GM12892 (cell line): Measurements from ENCODE around the gene NCOA5.

ENCODE experiments used
- POLR2A ChIP-seq: IDR thresholded peaks from 2 replicates; pipeline ENCODE4 v1.6.1; 2011; ENCODE audit warnings: low read depth, low read length, control low read depth
- POLR2AphosphoS5 ChIP-seq: IDR thresholded peaks from 2 replicates; pipeline ENCODE4 v1.6.1; 2011; ENCODE audit warnings: low read depth, low read length, control low read depth
- TAF1 ChIP-seq: IDR thresholded peaks from 2 replicates; pipeline ENCODE4 v1.6.1; 2011; ENCODE audit warnings: low read depth, mild to moderate bottlenecking, control low read depth, low read length, borderline replicate concordance

GRCh38 chr20:46044896-46045295 lies 44.9 kb downstream of the NCOA5 start:
- TF ChIP-seq POLR2A = no peak
- no peak for TF ChIP-seq POLR2AphosphoS5
- no peak for TF ChIP-seq TAF1
